GM12864 (cell line): Measurements from ENCODE around the gene PXMP2.

Source experiments
- DNase-seq: peaks from one replicate; pipeline ENCODE4 v3.0.0-alpha.2; 2011; ENCODE audit warnings: low read depth
- H3K4me3 ChIP-seq: 2 replicates; pipeline ENCODE4 v1.5.1; 2011; ENCODE audit warnings: mild to moderate bottlenecking, low read depth, low read length, control low read depth
- TF ChIP-seq, protein P1 (sequence below): IDR thresholded peaks from 2 replicates; pipeline ENCODE4 v1.5.1; 2011; ENCODE audit warnings: low read depth, mild to moderate bottlenecking, moderate library complexity, low read length, control low read depth, inconsistent platforms; ENCODE audit errors: missing control alignments

Gene PXMP2

DNA sequence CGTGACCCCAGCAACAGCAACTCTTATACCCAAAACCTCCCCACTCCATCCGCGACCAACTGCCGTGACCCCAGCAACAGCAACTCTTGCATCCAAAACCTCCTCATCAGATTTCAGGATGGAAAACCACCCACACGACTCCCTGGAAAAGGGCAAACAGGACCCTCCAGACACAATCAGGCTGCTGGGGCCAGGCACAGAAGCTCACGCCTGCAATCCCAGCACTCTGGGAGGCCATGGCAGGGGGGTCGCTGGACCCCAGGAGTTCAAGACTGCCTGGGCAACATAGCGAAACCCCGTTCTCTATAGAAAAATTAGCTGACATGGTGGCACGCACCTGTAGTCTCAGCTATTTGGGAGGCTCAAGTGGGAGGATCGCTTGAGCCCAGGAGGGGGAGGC is 43.0 kb downstream of the PXMP2 start:
- TF ChIP-seq, protein P1, sequence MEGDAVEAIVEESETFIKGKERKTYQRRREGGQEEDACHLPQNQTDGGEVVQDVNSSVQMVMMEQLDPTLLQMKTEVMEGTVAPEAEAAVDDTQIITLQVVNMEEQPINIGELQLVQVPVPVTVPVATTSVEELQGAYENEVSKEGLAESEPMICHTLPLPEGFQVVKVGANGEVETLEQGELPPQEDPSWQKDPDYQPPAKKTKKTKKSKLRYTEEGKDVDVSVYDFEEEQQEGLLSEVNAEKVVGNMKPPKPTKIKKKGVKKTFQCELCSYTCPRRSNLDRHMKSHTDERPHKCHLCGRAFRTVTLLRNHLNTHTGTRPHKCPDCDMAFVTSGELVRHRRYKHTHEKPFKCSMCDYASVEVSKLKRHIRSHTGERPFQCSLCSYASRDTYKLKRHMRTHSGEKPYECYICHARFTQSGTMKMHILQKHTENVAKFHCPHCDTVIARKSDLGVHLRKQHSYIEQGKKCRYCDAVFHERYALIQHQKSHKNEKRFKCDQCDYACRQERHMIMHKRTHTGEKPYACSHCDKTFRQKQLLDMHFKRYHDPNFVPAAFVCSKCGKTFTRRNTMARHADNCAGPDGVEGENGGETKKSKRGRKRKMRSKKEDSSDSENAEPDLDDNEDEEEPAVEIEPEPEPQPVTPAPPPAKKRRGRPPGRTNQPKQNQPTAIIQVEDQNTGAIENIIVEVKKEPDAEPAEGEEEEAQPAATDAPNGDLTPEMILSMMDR: no peak
- no peak overlapping the region for H3K4me3 ChIP-seq
- DNase-seq: no peak

DNA sequence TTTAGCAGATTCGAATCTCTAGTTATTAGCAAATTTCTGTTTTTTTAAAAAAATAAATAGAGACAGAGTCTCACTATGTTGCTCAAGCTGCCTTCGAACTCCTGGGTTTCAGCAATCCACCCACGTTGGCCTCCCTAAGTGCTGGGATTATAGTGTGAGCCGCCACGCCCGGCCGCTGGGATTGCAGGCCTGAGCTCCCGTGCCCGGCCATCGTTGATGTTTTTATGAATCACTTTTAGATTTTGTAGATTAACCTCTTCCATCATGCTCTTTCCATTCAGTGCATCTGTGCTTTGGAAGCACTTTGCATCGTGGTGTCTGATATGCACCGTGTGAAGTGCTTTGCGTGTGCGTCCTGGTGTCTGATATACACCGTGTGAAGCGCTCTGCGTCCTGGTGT is 44.2 kb downstream of the PXMP2 start:
- no peak for DNase-seq
- no peak overlapping the region for H3K4me3 ChIP-seq
- TF ChIP-seq, protein P1: no peak

DNA sequence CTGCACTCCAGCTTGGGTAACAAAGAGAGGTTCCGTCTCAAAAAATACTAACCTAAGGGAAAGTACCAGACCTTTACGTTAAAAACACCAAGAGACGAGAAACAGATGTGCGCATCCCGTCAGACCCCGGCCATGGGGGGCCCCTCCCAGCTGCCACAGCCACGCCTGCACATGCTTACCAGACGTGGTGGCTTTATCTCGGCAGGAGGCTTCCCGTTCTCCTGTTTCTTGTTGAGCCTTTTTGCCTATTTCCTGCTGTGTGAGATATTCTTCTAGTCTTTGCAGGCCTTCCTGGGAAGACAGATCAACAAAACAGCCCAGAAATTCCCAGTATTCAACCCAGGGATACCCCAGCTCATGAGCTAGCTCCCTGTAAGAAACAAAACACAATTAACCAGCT is 46.8 kb downstream of the PXMP2 start:
- TF ChIP-seq, protein P1: no peak
- DNase-seq: no peak
- no peak overlapping the region for H3K4me3 ChIP-seq

DNA sequence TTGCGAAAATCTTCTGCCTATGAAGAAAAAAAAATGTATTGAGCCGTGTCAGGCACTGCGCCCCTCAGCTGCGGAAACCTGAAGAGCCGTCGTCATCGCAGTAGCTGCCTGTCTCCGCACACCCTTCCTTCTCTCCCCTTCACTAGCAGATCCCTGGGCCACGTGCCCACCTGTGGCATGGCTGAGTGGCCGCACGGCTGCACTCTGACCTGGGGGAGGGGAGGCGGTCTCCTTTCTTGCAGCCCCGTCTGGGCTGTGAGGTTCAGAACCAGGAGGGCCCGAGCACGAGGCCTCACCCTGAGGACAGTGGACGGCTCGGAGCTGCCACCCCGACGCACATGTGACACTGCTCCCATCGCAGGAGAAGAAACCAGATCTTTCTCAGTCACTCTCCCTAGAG is 48.1 kb downstream of the PXMP2 start:
- no peak overlapping the region for H3K4me3 ChIP-seq
- DNase-seq: no peak
- TF ChIP-seq, protein P1: no peak

DNA sequence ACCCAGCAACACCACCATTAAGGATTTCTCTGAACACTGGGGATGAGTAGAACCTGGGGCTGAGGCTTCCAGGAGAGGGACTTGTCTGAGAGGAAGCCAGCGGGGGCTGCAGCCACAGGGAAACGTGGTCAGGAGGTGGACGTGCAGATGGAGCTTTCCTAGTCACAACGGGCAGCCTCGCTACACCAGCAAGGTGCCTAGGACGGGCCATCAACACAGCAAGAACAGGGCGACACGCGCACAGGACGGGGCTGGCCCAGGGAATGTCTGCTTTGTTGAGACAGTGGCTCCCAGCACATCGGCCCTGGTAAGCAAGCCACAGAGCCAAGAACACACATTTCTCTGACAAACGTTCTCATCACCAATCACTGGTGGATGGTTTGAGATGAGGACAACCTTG is 49.0 kb downstream of the PXMP2 start:
- DNase-seq: no peak
- TF ChIP-seq, protein P1: no peak

DNA sequence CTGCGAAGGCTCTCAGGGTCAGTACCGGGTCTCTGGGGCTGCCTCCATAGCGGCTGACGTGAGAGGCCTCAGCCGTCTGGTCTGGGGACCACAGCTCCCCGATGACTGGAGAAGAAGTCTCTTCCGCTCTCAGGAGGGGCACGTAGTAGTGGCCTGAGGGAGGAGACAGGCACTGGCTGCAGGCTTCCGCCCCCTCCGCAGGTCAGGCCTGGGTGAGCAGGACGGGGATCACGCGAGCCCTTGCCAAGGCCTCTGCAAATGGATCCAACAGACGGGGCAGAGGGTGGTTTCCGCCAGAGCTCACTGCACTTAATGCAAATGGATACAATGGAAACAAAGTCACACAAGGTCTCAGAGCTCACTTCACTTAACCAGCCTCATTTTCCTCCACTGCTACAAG is 49.5 kb downstream of the PXMP2 start:
- DNase-seq: no peak
- H3K4me3 ChIP-seq: no peak overlapping the region
- TF ChIP-seq, protein P1: no peak

More for the DNA sequence above, 49.0 kb downstream of the PXMP2 start:
- H3K4me3 ChIP-seq: no peak overlapping the region

DNA sequence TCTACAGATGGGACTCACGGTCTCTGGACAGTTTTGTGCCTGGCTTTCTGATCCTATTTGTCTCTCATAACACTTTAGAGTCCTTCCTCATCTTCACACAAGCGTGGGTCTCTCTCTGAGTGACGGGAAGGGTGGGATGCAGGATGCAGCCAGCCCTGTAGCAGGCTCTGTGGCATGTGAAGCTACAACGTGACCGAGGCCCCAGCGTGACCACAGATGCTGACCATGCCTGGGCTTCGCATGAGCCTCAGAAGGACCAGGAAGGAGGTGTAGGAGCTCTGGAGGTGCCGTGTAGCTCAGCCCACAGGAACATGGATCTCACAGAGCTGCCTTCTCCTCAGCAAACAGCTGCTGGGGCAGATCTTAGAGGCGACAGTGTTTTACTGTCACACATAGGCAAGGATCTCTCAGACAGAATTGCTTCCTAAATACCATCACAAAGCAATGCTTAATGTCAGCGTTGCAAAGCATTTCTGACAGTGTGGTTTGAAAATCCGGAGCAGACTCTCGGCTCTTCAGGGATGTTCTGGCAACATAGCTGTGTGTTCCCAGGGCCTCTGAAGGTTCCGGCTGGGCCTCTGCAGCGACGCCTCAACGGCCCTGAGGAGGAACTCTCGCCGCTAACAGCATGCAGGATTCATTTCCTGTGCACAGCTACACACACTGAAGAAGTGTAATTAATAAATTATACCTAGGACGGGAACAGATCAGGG is 52.4 kb downstream of the PXMP2 start:
- no peak for DNase-seq
- TF ChIP-seq, protein P1: no peak
- H3K4me3 ChIP-seq: no peak overlapping the region
